ENCODE measurements around the gene CAMK2D. TPM values are rescaled to one million over a fixed set of nuclear protein-coding genes. Genes with fewer than 3 reads are reported as not detected.

Gene CAMK2D
- total RNA-seq, 2 experiments from 2014 or later: 62.8 to 66.1 TPM

GRCh38 chr4:113563691-113564378 lies 197.7 kb downstream of the CAMK2D start:
- Mint-ChIP-seq H3K4me3 (no peak overlapping the region), H3K27ac (peak overlapping the region; percentile 0), H3K36me3 (ENCODE audit: low read depth) (peaks cover 34% of the 10 kb centered on the region), H3K9me3 (no peaks in the 10 kb centered on the region), H3K27me3 (no peaks in the 10 kb centered on the region), H3K4me1 (ENCODE audit: low read depth) (peaks cover 45% of the 10 kb centered on the region)
- DNase-seq (no peak), ATAC-seq (no peak)
- TF ChIP-seq, protein P1, sequence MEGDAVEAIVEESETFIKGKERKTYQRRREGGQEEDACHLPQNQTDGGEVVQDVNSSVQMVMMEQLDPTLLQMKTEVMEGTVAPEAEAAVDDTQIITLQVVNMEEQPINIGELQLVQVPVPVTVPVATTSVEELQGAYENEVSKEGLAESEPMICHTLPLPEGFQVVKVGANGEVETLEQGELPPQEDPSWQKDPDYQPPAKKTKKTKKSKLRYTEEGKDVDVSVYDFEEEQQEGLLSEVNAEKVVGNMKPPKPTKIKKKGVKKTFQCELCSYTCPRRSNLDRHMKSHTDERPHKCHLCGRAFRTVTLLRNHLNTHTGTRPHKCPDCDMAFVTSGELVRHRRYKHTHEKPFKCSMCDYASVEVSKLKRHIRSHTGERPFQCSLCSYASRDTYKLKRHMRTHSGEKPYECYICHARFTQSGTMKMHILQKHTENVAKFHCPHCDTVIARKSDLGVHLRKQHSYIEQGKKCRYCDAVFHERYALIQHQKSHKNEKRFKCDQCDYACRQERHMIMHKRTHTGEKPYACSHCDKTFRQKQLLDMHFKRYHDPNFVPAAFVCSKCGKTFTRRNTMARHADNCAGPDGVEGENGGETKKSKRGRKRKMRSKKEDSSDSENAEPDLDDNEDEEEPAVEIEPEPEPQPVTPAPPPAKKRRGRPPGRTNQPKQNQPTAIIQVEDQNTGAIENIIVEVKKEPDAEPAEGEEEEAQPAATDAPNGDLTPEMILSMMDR (IDR thresholded peaks at IDR 0.05): no peak
- POLR2A ChIA-PET: interaction anchor here (1.5 kb wide), 1 partner anchor 24 kb away, joined by 3 read pairs; no protein-coding TSS in a partner anchor
- intact Hi-C loops (cut with micrococcal nuclease): no loop called here
- CTCF ChIA-PET: interaction anchor here (0.7 to 1.8 kb wide), 4 partner anchors 11 to 195 kb away, joined by 3 to 12 read pairs (median 4); no protein-coding TSS in a partner anchor

- H3K4me1 Mint-ChIP-seq (ENCODE audit: low read depth): peaks cover 34% of the 10 kb centered on the region
Observed at GRCh38 chr4:113561758-113562157, 199.8 kb downstream of the CAMK2D start.

DNA sequence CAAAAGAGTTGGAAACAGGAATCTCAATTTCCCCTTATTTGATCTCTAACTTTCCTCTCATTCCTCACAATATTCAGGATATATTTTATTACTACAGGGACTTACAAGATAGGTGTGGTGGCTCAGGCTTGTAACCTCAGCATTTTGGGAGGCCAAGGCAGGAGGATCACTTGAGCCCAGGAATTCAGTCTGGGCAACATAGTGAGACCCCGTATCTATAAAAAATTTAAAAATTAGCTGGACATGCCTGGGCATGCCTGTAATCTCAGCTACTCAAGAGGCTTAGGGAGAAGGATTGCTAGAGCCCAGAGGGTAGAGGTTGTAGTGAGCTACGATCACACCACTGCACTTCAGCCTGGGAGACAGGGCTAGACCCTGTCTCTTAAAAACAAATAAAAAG lies 200.4 kb downstream of the CAMK2D start:
- TF ChIP-seq, protein P1 (IDR thresholded peaks at IDR 0.05): no peak
- intact Hi-C loops (cut with micrococcal nuclease): no loop called here
- Mint-ChIP-seq H3K9me3 (no peaks in the 10 kb centered on the region), H3K36me3 (ENCODE audit: low read depth) (peaks cover 24% of the 10 kb centered on the region), H3K4me3 (no peak overlapping the region), H3K27me3 (no peaks in the 10 kb centered on the region), H3K27ac (peak overlapping the region; percentile 31), H3K4me1 (ENCODE audit: low read depth) (peaks cover 28% of the 10 kb centered on the region)
- ChIA-PET POLR2A (no interaction called here), CTCF (interaction anchor here (1.3 kb wide), 2 partner anchors 10 to 13 kb away, joined by 4 to 9 read pairs; no protein-coding TSS in a partner anchor)
- DNase-seq: no peak
- ATAC-seq: no peak

More at GRCh38 chr4:113561758-113562157, 199.8 kb downstream of the CAMK2D start:
- POLR2A ChIA-PET: no interaction called here
- H3K27me3 Mint-ChIP-seq: no peaks in the 10 kb centered on the region
- DNase-seq (no peak), ATAC-seq (no peak)
- H3K27ac Mint-ChIP-seq: no peak overlapping the region
- intact Hi-C loops (cut with micrococcal nuclease): no loop called here
- no peak overlapping the region for H3K4me3 Mint-ChIP-seq
- TF ChIP-seq, protein P1 (IDR thresholded peaks at IDR 0.05): no peak
- CTCF ChIA-PET: interaction anchor here (1.3 kb wide), 2 partner anchors 11 to 14 kb away, joined by 4 to 9 read pairs; no protein-coding TSS in a partner anchor
- H3K9me3 Mint-ChIP-seq: no peaks in the 10 kb centered on the region
- peaks cover 30% of the 10 kb centered on the region for H3K36me3 Mint-ChIP-seq (ENCODE audit: low read depth)

DNA sequence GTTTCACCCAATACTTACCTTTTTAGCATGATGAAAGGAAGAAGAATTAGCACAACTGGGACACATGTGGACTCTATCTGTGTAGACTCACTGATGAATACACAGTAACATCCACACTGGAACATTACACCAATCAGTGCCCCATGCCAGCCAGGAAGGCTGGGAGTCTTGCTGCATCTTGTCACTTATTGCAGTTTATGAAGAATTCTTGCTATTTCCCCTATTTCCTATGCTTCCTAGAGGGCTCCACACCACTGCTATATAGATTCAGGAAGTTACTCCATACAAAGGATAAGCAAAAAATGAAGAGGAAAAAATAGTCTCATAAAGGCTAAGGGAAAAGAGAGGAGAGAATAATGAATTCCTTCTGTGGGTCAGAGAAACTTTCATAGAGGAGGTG lies 201.0 kb downstream of the CAMK2D start:
- TF ChIP-seq, protein P1 (IDR thresholded peaks at IDR 0.05): no peak
- Mint-ChIP-seq H3K27me3 (no peaks in the 10 kb centered on the region), H3K36me3 (ENCODE audit: low read depth) (peaks cover 23% of the 10 kb centered on the region), H3K27ac (peak overlapping the region; percentile 31), H3K9me3 (no peaks in the 10 kb centered on the region), H3K4me1 (ENCODE audit: low read depth) (peaks cover 23% of the 10 kb centered on the region), H3K4me3 (no peak overlapping the region)
- ChIA-PET CTCF (interaction anchor here (3.9 kb wide), 1 partner anchor 12 kb away, joined by 18 read pairs; no protein-coding TSS in a partner anchor), POLR2A (no interaction called here)
- ATAC-seq (no peak), DNase-seq (no peak)
- intact Hi-C loops (cut with micrococcal nuclease): no loop called here

DNA sequence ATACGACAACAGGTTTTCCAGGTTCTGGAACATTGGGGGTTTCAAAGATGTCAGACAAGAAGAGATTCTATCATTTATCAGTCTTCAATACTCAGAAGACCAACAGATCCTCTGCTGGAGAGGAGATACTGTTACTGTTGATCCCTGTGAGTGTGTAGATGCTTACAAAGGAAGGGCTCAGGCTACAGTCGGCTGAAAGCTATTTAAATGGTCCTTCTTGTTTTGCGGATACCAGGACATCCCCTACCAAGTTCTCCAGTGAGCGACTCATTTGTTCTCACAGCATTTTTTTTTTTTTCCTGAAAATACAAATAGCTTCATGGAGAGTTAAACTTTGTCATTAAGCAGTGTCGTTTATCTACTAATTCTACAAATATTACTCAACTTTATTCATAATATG lies 201.6 kb downstream of the CAMK2D start:
- no peak for DNase-seq
- Mint-ChIP-seq H3K27me3 (no peaks in the 10 kb centered on the region), H3K4me1 (ENCODE audit: low read depth) (peaks cover 17% of the 10 kb centered on the region), H3K4me3 (no peak overlapping the region), H3K36me3 (ENCODE audit: low read depth) (peaks cover 17% of the 10 kb centered on the region), H3K9me3 (no peaks in the 10 kb centered on the region), H3K27ac (no peak overlapping the region)
- intact Hi-C loops (cut with micrococcal nuclease): no loop called here
- CTCF ChIA-PET: interaction anchor here (3.9 kb wide), 1 partner anchor 12 kb away, joined by 18 read pairs; no protein-coding TSS in a partner anchor
- TF ChIP-seq, protein P1 (IDR thresholded peaks at IDR 0.05): no peak
- no peak for ATAC-seq
- POLR2A ChIA-PET: no interaction called here
